HepG2 (cell line): ENCODE measurements around the gene SP6.

Experiments used
- EZH2 ChIP-seq: conservative IDR thresholded peaks from 2 replicates; pipeline ENCODE4 v1.6.1; 2012; ENCODE audit warnings: mild to moderate bottlenecking, low read depth, low read length, moderate library complexity
- IRF2 ChIP-seq: IDR thresholded peaks from 2 replicates; pipeline ENCODE4 v1.6.1; 2018; ENCODE audit warnings: missing genetic modification reagents, missing compliant biosample characterization
- JUND ChIP-seq: sonication (generic); formaldehyde crosslinking; IDR thresholded peaks from 2 replicates; pipeline ENCODE4 v1.8.0; 2022; ENCODE audit warnings: mild to moderate bottlenecking, missing genetic modification reagents
- NR2C2 ChIP-seq: sonication (generic); formaldehyde crosslinking; IDR thresholded peaks from 2 replicates; pipeline ENCODE4 v1.4.0; 2020; ENCODE audit warnings: missing genetic modification reagents, mild to moderate bottlenecking, moderate library complexity, borderline replicate concordance
- PAWR ChIP-seq: sonication (generic); formaldehyde crosslinking; IDR thresholded peaks from 2 replicates; pipeline ENCODE4 v1.4.0; 2020; ENCODE audit warnings: missing genetic modification reagents, mild to moderate bottlenecking, borderline replicate concordance
- RBM22 ChIP-seq: fragments of 200-400 bp; formaldehyde crosslinking; optimal IDR thresholded peaks from 2 replicates; pipeline ENCODE3; 2017; ENCODE audit warnings: mild to moderate bottlenecking, low read length, moderate library complexity
- TAF1 ChIP-seq: sonication (generic); formaldehyde crosslinking; IDR thresholded peaks from 2 replicates; pipeline ENCODE4 v1.4.0; 2020; ENCODE audit warnings: missing genetic modification reagents
- ZNF501 ChIP-seq: sonication (generic); formaldehyde crosslinking; IDR thresholded peaks from 2 replicates; pipeline ENCODE4 v1.5.1; 2020; ENCODE audit warnings: mild to moderate bottlenecking, moderate library complexity, missing genetic modification reagents
- TF ChIP-seq, protein P1 (sequence below), 2 experiments: IDR thresholded peaks; 2 replicates each; pipeline ENCODE4 v1.6.1; 2011 to 2012; ENCODE audit warnings: low read length in 2 of 2, borderline replicate concordance in 1 of 2, low read depth in 1 of 2, mild to moderate bottlenecking in 1 of 2, moderate library complexity in 1 of 2
- TF ChIP-seq, protein P2 (sequence below): sonication (generic); formaldehyde crosslinking; IDR thresholded peaks from 2 replicates; pipeline ENCODE4 v1.5.0; 2020; ENCODE audit warnings: mild to moderate bottlenecking, missing genetic modification reagents, moderate library complexity
- TF ChIP-seq, protein P3 (sequence below): sonication (generic); formaldehyde crosslinking; IDR thresholded peaks from 2 replicates; pipeline ENCODE4 v1.4.0; 2020; ENCODE audit warnings: missing genetic modification reagents
- TF ChIP-seq, protein P4 (sequence below): sonication (generic); formaldehyde crosslinking; IDR thresholded peaks from 2 replicates; pipeline ENCODE4 v1.4.0; 2020; ENCODE audit warnings: missing genetic modification reagents
- TF ChIP-seq, protein P5 (sequence below): sonication (generic); formaldehyde crosslinking; IDR thresholded peaks from one replicate; pipeline ENCODE4 v1.5.1; 2020; ENCODE audit warnings: mild to moderate bottlenecking, missing genetic modification reagents; ENCODE audit errors: not compliant biosample characterization

DNA sequence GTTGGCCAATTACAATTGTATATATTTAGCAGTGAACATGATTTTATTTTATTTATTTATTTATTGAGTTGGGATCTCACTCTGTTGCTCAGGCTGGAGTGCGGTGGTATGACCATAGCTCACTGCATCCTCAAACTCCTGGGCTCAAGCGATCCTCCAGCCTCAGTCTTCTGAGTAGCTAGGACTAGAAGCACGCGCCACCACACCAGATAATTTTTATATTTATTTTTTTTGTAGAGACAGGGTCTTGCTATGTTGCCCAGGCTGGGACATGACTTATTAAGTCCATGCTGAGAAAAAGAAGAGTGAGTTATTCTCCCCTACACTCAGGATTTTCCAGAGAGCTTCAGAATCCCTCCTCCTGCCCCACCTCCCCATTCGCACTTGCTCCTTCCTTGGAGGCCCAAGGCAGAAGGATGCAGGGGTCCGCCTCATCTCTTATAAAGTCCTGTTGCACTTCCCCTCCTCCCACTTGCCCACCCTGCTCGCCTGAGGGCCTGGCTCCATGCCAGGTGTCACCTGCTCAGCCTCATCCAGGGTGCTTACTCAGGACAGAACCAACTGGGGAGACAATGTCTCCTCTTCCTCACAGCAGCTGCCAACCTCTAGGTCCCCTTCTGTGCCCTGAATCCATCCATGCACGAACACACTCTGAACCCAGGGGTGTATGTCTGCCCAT, 29.0 kb upstream of the SP6 start:
- TF ChIP-seq EZH2 (no peak), TAF1 (CRISPR knock-in tag) (no peak), NR2C2 (CRISPR knock-in tag) (no peak), IRF2 (CRISPR knock-in tag) (no peak), RBM22 (no peak), PAWR (no peak), JUND (CRISPR knock-in tag) (no peak), ZNF501 (CRISPR knock-in tag) (no peak)
- TF ChIP-seq, protein P1, sequence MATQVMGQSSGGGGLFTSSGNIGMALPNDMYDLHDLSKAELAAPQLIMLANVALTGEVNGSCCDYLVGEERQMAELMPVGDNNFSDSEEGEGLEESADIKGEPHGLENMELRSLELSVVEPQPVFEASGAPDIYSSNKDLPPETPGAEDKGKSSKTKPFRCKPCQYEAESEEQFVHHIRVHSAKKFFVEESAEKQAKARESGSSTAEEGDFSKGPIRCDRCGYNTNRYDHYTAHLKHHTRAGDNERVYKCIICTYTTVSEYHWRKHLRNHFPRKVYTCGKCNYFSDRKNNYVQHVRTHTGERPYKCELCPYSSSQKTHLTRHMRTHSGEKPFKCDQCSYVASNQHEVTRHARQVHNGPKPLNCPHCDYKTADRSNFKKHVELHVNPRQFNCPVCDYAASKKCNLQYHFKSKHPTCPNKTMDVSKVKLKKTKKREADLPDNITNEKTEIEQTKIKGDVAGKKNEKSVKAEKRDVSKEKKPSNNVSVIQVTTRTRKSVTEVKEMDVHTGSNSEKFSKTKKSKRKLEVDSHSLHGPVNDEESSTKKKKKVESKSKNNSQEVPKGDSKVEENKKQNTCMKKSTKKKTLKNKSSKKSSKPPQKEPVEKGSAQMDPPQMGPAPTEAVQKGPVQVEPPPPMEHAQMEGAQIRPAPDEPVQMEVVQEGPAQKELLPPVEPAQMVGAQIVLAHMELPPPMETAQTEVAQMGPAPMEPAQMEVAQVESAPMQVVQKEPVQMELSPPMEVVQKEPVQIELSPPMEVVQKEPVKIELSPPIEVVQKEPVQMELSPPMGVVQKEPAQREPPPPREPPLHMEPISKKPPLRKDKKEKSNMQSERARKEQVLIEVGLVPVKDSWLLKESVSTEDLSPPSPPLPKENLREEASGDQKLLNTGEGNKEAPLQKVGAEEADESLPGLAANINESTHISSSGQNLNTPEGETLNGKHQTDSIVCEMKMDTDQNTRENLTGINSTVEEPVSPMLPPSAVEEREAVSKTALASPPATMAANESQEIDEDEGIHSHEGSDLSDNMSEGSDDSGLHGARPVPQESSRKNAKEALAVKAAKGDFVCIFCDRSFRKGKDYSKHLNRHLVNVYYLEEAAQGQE (IDR thresholded peaks at IDR 0.05; ENCODE audit: borderline replicate concordance in 1 of 2, low read depth in 1 of 2, low read length in 2 of 2): no peak
- TF ChIP-seq, protein P2, sequence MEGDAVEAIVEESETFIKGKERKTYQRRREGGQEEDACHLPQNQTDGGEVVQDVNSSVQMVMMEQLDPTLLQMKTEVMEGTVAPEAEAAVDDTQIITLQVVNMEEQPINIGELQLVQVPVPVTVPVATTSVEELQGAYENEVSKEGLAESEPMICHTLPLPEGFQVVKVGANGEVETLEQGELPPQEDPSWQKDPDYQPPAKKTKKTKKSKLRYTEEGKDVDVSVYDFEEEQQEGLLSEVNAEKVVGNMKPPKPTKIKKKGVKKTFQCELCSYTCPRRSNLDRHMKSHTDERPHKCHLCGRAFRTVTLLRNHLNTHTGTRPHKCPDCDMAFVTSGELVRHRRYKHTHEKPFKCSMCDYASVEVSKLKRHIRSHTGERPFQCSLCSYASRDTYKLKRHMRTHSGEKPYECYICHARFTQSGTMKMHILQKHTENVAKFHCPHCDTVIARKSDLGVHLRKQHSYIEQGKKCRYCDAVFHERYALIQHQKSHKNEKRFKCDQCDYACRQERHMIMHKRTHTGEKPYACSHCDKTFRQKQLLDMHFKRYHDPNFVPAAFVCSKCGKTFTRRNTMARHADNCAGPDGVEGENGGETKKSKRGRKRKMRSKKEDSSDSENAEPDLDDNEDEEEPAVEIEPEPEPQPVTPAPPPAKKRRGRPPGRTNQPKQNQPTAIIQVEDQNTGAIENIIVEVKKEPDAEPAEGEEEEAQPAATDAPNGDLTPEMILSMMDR (CRISPR knock-in tag): no peak
- TF ChIP-seq, protein P3, sequence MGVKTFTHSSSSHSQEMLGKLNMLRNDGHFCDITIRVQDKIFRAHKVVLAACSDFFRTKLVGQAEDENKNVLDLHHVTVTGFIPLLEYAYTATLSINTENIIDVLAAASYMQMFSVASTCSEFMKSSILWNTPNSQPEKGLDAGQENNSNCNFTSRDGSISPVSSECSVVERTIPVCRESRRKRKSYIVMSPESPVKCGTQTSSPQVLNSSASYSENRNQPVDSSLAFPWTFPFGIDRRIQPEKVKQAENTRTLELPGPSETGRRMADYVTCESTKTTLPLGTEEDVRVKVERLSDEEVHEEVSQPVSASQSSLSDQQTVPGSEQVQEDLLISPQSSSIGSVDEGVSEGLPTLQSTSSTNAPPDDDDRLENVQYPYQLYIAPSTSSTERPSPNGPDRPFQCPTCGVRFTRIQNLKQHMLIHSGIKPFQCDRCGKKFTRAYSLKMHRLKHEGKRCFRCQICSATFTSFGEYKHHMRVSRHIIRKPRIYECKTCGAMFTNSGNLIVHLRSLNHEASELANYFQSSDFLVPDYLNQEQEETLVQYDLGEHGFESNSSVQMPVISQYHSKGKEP (CRISPR knock-in tag): no peak
- TF ChIP-seq, protein P4, sequence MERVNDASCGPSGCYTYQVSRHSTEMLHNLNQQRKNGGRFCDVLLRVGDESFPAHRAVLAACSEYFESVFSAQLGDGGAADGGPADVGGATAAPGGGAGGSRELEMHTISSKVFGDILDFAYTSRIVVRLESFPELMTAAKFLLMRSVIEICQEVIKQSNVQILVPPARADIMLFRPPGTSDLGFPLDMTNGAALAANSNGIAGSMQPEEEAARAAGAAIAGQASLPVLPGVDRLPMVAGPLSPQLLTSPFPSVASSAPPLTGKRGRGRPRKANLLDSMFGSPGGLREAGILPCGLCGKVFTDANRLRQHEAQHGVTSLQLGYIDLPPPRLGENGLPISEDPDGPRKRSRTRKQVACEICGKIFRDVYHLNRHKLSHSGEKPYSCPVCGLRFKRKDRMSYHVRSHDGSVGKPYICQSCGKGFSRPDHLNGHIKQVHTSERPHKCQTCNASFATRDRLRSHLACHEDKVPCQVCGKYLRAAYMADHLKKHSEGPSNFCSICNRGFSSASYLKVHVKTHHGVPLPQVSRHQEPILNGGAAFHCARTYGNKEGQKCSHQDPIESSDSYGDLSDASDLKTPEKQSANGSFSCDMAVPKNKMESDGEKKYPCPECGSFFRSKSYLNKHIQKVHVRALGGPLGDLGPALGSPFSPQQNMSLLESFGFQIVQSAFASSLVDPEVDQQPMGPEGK (CRISPR knock-in tag): no peak
- TF ChIP-seq, protein P5, sequence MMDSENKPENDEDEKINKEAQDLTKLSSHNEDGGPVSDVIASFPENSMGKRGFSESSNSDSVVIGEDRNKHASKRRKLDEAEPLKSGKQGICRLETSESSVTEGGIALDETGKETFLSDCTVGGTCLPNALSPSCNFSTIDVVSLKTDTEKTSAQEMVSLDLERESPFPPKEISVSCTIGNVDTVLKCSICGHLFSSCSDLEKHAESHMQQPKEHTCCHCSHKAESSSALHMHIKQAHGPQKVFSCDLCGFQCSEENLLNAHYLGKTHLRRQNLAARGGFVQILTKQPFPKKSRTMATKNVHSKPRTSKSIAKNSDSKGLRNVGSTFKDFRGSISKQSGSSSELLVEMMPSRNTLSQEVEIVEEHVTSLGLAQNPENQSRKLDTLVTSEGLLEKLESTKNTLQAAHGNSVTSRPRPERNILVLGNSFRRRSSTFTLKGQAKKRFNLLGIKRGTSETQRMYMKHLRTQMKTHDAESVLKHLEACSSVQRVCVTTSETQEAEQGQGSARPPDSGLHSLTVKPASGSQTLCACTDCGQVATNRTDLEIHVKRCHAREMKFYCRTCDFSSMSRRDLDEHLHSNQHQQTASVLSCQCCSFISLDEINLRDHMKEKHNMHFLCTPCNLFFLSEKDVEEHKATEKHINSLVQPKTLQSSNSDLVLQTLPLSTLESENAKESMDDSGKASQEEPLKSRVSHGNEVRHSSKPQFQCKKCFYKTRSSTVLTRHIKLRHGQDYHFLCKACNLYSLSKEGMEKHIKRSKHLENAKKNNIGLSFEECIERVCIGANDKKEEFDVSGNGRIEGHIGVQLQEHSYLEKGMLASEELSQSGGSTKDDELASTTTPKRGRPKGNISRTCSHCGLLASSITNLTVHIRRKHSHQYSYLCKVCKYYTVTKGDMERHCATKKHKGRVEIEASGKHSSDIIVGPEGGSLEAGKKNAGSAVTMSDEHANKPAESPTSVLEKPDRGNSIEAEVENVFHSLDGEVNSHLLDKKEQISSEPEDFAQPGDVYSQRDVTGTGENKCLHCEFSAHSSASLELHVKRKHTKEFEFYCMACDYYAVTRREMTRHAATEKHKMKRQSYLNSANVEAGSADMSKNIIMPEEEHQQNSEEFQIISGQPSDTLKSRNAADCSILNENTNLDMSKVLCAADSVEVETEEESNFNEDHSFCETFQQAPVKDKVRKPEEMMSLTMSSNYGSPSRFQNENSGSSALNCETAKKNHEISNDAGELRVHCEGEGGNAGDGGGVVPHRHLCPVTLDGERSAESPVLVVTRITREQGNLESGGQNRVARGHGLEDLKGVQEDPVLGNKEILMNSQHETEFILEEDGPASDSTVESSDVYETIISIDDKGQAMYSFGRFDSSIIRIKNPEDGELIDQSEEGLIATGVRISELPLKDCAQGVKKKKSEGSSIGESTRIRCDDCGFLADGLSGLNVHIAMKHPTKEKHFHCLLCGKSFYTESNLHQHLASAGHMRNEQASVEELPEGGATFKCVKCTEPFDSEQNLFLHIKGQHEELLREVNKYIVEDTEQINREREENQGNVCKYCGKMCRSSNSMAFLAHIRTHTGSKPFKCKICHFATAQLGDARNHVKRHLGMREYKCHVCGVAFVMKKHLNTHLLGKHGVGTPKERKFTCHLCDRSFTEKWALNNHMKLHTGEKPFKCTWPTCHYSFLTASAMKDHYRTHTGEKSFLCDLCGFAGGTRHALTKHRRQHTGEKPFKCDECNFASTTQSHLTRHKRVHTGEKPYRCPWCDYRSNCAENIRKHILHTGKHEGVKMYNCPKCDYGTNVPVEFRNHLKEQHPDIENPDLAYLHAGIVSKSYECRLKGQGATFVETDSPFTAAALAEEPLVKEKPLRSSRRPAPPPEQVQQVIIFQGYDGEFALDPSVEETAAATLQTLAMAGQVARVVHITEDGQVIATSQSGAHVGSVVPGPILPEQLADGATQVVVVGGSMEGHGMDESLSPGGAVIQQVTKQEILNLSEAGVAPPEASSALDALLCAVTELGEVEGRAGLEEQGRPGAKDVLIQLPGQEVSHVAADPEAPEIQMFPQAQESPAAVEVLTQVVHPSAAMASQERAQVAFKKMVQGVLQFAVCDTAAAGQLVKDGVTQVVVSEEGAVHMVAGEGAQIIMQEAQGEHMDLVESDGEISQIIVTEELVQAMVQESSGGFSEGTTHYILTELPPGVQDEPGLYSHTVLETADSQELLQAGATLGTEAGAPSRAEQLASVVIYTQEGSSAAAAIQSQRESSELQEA: no peak
